OCI-M2 (cell line): ENCODE data around the gene ETHE1.

Experiments
- DNase-seq: peaks from one replicate; lab custom pipeline; 2025; ENCODE audit not compliant: unreplicated experiment; lab: John Stamatoyannopoulos, UW

Gene ETHE1, protein sequence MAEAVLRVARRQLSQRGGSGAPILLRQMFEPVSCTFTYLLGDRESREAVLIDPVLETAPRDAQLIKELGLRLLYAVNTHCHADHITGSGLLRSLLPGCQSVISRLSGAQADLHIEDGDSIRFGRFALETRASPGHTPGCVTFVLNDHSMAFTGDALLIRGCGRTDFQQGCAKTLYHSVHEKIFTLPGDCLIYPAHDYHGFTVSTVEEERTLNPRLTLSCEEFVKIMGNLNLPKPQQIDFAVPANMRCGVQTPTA

GRCh38 chr19:43526884-43527859 is at the start of gene ETHE1:
Gene ETHE1 (minus strand): TSS chr19:43527201. CDS start chr19:43527177, 24 bp downstream.
- DNase-seq: peak; percentile 38

GRCh38 chr19:43575955-43576878 is 49.2 kb upstream of the ETHE1 start:
- no peak for DNase-seq

DNA sequence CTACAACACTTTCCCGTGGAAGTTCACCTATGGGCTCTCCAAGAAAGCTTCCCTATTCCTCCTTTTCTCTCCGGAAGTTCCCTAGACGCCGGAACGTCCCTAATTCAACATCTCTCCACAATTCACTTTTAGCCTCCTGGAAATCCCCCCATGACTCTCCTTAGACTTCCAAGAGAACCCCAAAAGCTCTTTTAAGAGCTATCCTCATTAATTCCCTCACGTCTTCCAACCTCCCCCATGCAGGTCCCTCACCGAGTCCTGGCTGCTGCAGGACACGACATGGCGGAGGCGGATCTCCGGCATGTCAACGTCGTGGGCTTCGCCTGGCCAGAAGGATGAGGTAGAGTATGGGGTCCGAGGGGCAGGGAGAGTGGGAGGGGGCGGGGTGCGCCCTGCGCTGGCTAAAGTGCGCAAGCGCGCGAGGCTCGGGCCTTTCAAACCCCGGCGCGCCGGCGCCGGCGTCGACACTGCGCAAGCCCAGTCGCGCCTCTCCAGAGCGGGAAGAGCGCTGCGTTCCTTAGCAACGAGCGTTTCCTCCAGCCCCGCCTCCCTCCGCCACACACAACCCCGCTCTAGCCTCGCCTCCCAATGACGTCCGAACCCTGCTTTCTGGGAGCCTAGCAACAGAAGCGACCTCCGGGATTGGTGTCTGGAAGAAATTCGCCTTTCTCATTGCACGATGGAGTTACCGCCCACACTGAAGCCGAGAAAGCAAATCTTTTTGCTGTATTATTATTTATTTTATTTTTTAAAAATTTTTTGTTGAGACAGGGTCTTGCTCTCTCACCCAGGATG is 48.4 kb upstream of the ETHE1 start, which contains the start of the genes PINLYP and XRCC1:
Gene PINLYP, plus strand, starts transcription at position 646 of the 795 bp plus-strand sequence. CDS start 1,391 bp downstream, outside the sequence.
Gene XRCC1, minus strand, starts transcription at position 372 of the 795 bp plus-strand sequence. Its CDS starts 69 bp downstream, at position 303.
- peak; percentile 91 for DNase-seq

GRCh38 chr19:43574424-43575155 is 47.6 kb upstream of the ETHE1 start:
- DNase-seq: no peak

DNA sequence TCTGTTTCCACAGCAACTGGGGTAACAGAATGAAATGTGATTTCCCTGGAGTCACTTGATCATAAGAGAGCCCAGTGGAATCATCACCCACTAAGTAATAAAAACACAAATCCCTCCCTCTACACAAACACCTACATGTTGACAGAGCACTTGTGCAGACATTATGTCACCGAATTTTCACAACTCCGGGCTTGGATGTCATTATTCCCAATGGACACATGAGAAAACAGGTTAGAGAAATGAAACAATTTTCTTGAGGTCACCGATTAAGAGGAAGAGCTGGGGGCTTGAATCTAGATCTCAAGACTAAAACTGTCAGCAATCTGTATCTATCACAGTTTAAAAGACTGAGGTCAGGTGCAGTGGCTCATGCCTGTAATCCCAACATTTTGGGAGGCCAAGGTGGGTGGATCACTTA is 45.2 kb upstream of the ETHE1 start:
- DNase-seq: no peak

DNA sequence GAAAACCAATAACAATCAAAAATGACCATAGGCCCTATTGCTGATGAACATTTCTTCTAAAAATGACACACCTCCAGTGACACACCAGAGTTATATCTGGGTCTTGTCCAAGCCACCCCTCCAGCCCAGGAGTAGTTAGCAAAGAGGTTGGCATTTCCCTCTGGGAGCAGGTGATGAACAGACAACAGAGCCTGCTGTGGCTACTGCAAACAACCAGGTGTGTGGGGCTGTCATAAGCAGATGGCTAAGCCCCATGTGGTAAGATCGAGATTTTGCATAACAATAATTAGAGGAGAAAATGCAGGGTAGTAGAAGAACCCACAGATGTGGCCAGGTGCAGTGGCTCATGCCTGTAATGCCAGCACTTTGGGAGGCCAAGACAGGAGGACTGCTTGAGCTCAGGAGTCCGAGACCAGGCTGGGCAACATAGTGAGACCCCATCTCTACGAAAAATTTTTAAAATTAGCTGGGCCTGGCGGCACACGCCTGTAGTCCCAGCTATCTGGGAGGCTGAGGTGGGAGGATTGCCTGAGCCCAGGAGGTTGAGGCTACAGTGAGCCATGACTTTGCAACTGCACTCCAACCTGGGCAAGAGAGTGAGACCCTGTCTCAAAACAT is 43.3 kb upstream of the ETHE1 start:
- no peak for DNase-seq

GRCh38 chr19:43569657-43570056 is 42.7 kb upstream of the ETHE1 start:
- DNase-seq: no peak

DNA sequence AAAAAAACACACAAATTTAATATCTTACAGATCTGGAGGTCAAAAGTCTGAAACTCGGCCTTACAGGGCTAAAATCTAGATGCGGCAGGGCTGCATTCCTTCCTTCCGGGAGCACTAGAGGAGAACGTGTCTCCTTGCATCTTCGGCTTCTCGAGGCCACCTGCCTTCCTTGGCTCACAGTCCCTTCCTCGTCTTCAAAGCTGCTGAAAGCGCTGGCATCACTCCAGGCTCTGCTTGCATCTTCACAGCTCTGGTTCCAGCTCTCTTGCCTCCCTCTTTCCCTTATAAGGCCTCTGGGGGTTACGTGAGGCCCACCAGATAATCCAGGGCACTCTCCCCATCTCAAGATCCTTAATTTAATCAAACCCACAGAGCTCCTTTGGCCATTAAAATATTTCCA is 37.8 kb upstream of the ETHE1 start:
- no peak for DNase-seq

GRCh38 chr19:43563816-43564457 is 36.9 kb upstream of the ETHE1 start:
- no peak for DNase-seq

- no peak for DNase-seq
These were observed 35.8 kb upstream of the ETHE1 start for GRCh38 chr19:43562698-43563241.

- no peak for DNase-seq
These were observed 35.3 kb upstream of the ETHE1 start for GRCh38 chr19:43562226-43562697.

DNA sequence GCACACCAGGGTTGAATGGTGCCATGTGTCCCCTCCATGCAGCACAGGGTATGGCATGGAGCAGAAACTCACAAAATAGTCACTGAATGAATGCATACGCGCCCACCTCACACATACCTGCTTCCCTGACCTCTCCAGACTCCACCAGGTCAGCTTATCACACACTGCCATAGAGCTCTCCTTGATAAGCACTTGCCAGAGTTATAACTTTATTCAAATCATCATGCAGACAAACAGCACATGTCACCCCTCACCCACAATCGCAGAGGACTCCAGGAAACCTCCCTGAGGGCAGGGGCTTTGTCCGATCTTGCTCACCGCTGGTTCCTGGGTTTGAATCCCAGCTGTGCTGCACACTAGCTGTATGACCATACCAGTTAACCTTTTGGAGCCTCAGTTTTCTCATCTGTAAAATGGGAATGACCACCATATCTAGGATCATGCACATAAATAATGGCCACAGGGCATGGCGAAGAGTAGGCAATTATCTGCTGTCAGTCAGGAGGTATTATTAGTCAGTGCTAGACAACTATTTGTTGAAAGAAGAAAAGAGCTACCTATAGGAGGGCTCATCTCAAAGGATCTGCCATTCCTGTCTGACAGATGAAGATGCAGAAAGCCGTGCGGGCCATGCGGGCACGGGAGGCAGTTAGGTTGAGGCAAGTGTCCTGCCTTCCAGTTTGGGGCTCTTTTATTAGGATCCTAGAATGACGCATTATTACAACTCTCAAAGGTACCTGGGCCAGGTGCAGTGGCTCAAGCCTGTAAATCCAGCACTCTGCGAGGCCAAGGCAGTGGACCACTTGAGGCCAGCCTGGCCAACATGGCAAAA is 34.4 kb upstream of the ETHE1 start:
- no peak for DNase-seq

DNA sequence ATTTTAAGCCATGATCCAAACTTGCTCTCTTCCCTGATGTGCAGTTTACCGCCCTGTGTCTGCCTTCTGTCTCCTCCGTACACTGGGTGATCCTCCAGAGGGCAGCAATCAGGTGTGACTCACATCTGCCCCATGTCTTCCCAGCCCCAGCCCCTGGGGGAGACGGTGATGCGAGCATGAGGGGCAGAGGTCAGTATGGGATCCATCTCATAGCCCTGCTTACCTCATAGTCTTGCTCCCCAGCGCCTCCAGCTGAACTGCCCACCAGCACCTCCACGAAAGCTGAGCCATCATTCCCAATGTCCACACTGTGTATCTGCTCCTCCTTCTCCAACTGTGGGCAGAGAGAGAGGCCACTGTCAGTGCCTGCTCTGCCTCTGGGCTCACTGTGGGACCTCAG is 33.7 kb upstream of the ETHE1 start:
- DNase-seq: no peak

- no peak for DNase-seq
These were observed 28.3 kb upstream of the ETHE1 start for GRCh38 chr19:43555185-43555770.

- no peak for DNase-seq
These were observed 27.4 kb upstream of the ETHE1 start for GRCh38 chr19:43554317-43554895.

GRCh38 chr19:43553656-43554055 is 26.7 kb upstream of the ETHE1 start:
- no peak for DNase-seq
